HG02678 (cell line): ENCODE results near the gene GMNN.
"Not testable (repeated sequence)": the region's sequence is repeated elsewhere in the genome, so short reads cannot be mapped to it uniquely, and the experiment has no call there.

ENCODE experiments used
- ATAC-seq: cut with Tn5 transposase; IDR thresholded peaks from one replicate; pipeline ENCODE4 v1.9.1; 2021; ENCODE audit warnings: mild to moderate bottlenecking, moderate library complexity; ENCODE audit not compliant: unreplicated experiment

The GMNN gene

GRCh38 chr6:24774696-24775519 is at the start of gene GMNN:
Gene GMNN (plus strand): TSS chr6:24774937. CDS start chr6:24777247, 2,310 bp downstream.
- ATAC-seq = peak; percentile 93

GRCh38 chr6:24730653-24731052 is 44.1 kb upstream of the GMNN start:
- ATAC-seq = not testable (repeated sequence)

GRCh38 chr6:24731456-24732134 is 43.1 kb upstream of the GMNN start:
- ATAC-seq = not testable (repeated sequence)

- ATAC-seq = no peak
Observed at GRCh38 chr6:24734166-24734565, 40.6 kb upstream of the GMNN start.

GRCh38 chr6:24734710-24735109 is 40.0 kb upstream of the GMNN start:
- not testable (repeated sequence) for ATAC-seq

GRCh38 chr6:24738741-24739140 is 36.0 kb upstream of the GMNN start:
- no peak for ATAC-seq

- ATAC-seq = no peak
Observed at GRCh38 chr6:24740861-24741260, 33.9 kb upstream of the GMNN start.

- no peak for ATAC-seq
Observed at GRCh38 chr6:24742216-24742738, 32.5 kb upstream of the GMNN start.

- ATAC-seq = peak; percentile 85
Observed at GRCh38 chr6:24743265-24743943, 31.3 kb upstream of the GMNN start.

GRCh38 chr6:24743944-24744335 is 30.8 kb upstream of the GMNN start:
- ATAC-seq = peak; percentile 44

GRCh38 chr6:24744911-24745310 is 29.8 kb upstream of the GMNN start:
- no peak for ATAC-seq

GRCh38 chr6:24749297-24749696 is 25.4 kb upstream of the GMNN start:
- no peak for ATAC-seq

- ATAC-seq = not testable (repeated sequence)
Observed at GRCh38 chr6:24750878-24751277, 23.9 kb upstream of the GMNN start.

- no peak for ATAC-seq
Observed at GRCh38 chr6:24752503-24752902, 22.2 kb upstream of the GMNN start.

GRCh38 chr6:24752917-24753492 is 21.7 kb upstream of the GMNN start:
- ATAC-seq = no peak

GRCh38 chr6:24753545-24753944 is 21.2 kb upstream of the GMNN start:
- ATAC-seq = no peak

- not testable (repeated sequence) for ATAC-seq
Observed at GRCh38 chr6:24754378-24754777, 20.4 kb upstream of the GMNN start.

GRCh38 chr6:24755279-24755678 is 19.5 kb upstream of the GMNN start:
- no peak for ATAC-seq

- no peak for ATAC-seq
Observed at GRCh38 chr6:24757611-24758010, 17.1 kb upstream of the GMNN start.

GRCh38 chr6:24759718-24760117 is 15.0 kb upstream of the GMNN start:
- no peak for ATAC-seq

- ATAC-seq = no peak
Observed at GRCh38 chr6:24760210-24760609, 14.5 kb upstream of the GMNN start.
